Measurements from ENCODE around the gene CNN2. TPM values are rescaled to one million over a fixed set of nuclear protein-coding genes. Genes with fewer than 3 reads are reported as not detected.

CNN2 gene
- total RNA-seq, 1 experiment from 2014 or later, result 151 TPM

DNA sequence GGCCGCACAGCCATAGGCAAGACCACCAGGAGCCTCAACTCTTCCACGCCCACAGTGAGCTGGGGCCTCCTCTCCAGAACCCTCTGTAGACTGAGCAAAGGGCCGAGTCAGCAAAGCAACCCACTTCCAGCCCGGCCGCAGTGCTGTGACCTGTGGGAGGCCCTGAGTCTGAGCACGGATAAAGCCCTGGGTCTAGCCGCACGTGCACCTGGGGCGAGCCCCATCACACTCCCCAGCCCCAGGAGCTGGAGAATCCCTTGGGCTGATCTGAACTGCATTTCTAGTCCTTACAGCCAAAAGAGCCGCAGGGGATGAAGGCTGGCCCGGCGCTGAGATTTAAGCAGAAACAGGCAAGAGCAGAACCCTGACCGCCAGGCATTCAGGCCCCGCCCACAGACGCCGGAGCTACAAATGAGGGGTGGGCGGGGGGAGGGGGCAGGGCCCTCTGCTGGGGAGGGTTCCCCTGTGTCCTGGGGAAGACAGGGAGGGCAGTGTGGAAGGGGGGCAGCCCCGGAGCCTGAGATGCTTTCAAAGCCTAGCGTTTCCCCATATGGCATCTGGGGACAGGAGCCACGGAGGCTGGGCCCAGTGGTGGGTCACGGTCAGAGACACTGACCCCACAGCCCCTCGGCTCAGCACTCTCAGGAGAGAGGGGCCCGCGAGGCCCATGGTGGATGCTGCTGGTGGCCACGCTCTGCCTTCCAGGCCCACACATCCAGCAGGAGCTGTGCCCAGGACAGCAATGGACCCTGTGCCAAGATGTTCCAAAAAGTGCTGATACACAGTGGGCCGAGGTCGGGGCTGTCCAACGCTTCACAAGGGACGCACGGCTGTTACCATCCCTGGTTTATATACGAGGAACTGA, 10.4 kb upstream of the CNN2 start:
- Mint-ChIP-seq H3K4me3 (ENCODE audit: low read depth, unreplicated experiment) (peak overlapping the region; percentile 67), H3K9me3 (ENCODE audit: low read depth, unreplicated experiment) (no peaks in the 10 kb centered on the region), H3K27ac (ENCODE audit: unreplicated experiment) (no peak overlapping the region), H3K36me3 (ENCODE audit: insufficient read depth, unreplicated experiment) (peaks cover 48% of the 10 kb centered on the region), H3K27me3 (ENCODE audit: unreplicated experiment) (no peaks in the 10 kb centered on the region), H3K4me1 (ENCODE audit: low read depth, unreplicated experiment) (peaks cover 20% of the 10 kb centered on the region)
- CTCF ChIA-PET, result no interaction called here
- intact Hi-C loops (cut with micrococcal nuclease; ENCODE audit: unreplicated experiment), result no loop called here
- TF ChIP-seq, protein P1, sequence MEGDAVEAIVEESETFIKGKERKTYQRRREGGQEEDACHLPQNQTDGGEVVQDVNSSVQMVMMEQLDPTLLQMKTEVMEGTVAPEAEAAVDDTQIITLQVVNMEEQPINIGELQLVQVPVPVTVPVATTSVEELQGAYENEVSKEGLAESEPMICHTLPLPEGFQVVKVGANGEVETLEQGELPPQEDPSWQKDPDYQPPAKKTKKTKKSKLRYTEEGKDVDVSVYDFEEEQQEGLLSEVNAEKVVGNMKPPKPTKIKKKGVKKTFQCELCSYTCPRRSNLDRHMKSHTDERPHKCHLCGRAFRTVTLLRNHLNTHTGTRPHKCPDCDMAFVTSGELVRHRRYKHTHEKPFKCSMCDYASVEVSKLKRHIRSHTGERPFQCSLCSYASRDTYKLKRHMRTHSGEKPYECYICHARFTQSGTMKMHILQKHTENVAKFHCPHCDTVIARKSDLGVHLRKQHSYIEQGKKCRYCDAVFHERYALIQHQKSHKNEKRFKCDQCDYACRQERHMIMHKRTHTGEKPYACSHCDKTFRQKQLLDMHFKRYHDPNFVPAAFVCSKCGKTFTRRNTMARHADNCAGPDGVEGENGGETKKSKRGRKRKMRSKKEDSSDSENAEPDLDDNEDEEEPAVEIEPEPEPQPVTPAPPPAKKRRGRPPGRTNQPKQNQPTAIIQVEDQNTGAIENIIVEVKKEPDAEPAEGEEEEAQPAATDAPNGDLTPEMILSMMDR (IDR thresholded peaks at IDR 0.05; ENCODE audit: unreplicated experiment), result no peak
- BruUV-seq (replicated peaks), result no TSS peak
- no peak for DNase-seq

GRCh38 chr19:1016647-1017114, 9.7 kb upstream of the CNN2 start:
- H3K27ac Mint-ChIP-seq (ENCODE audit: unreplicated experiment), result peak overlapping the region; percentile 80
- no peak for DNase-seq
- peak overlapping the region; percentile 67 for H3K4me3 Mint-ChIP-seq (ENCODE audit: low read depth, unreplicated experiment)
- intact Hi-C loops (cut with micrococcal nuclease; ENCODE audit: unreplicated experiment), result no loop called here
- H3K27me3 Mint-ChIP-seq (ENCODE audit: unreplicated experiment), result no peaks in the 10 kb centered on the region
- peaks cover 20% of the 10 kb centered on the region for H3K4me1 Mint-ChIP-seq (ENCODE audit: low read depth, unreplicated experiment)
- no peaks in the 10 kb centered on the region for H3K9me3 Mint-ChIP-seq (ENCODE audit: low read depth, unreplicated experiment)
- no TSS peak for BruUV-seq (replicated peaks)
- peaks cover 55% of the 10 kb centered on the region for H3K36me3 Mint-ChIP-seq (ENCODE audit: insufficient read depth, unreplicated experiment)
- TF ChIP-seq, protein P1 (IDR thresholded peaks at IDR 0.05; ENCODE audit: unreplicated experiment), result no peak
- CTCF ChIA-PET, result no interaction called here

DNA sequence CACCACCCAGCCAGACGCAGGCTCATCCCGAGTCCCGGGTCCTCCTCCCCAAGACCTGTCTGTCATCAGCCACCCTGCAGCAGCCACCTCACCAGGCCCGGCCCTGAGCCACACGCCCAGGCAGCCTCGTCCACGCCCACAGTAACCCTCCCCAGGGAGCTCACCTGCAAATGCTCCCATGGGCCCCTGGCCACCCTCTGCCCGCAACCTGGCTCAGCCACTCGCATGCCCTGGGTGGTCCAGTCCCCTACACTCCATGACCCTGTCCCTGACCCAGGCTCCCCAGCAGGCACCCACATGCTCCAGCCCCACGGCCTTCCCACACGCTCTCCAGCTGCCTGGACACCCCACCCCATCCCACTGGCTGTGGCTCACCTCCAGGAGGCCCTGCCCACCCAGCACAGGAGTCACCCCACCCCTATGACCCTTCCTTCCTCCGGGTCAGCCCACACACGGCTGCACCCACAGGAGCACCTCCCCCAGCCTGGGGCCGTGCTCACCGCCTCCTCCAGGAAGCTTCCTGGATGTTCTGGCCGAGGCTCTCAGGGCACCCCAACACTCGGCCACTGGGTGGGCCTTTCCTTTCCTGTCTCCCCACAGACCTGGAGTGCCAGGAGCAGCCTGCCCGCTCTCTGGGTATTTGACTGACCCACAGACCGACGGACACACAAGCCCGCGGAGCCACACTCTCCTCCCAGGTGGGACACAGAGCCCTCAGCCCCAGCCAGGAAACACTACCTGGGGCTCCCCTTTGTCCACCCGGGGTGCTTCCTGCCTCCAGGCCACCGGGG, 9.1 kb upstream of the CNN2 start:
- no peaks in the 10 kb centered on the region for H3K27me3 Mint-ChIP-seq (ENCODE audit: unreplicated experiment)
- intact Hi-C loops (cut with micrococcal nuclease; ENCODE audit: unreplicated experiment), result no loop called here
- CTCF ChIA-PET, result interaction anchor here (0.9 kb wide), 1 partner anchor 21 kb away, joined by 3 read pairs; no protein-coding TSS in a partner anchor

GRCh38 chr19:1017906-1018305, 8.5 kb upstream of the CNN2 start:
- intact Hi-C loops (cut with micrococcal nuclease; ENCODE audit: unreplicated experiment), result no loop called here
- peaks cover 56% of the 10 kb centered on the region for H3K36me3 Mint-ChIP-seq (ENCODE audit: insufficient read depth, unreplicated experiment)
- TF ChIP-seq, protein P1 (IDR thresholded peaks at IDR 0.05; ENCODE audit: unreplicated experiment), result no peak
- H3K9me3 Mint-ChIP-seq (ENCODE audit: low read depth, unreplicated experiment), result no peaks in the 10 kb centered on the region
- BruUV-seq (replicated peaks), result no TSS peak
- H3K27ac Mint-ChIP-seq (ENCODE audit: unreplicated experiment), result peak overlapping the region; percentile 80
- DNase-seq, result no peak
- H3K4me3 Mint-ChIP-seq (ENCODE audit: low read depth, unreplicated experiment), result peak overlapping the region; percentile 67
- H3K27me3 Mint-ChIP-seq (ENCODE audit: unreplicated experiment), result no peaks in the 10 kb centered on the region
- peaks cover 20% of the 10 kb centered on the region for H3K4me1 Mint-ChIP-seq (ENCODE audit: low read depth, unreplicated experiment)
- CTCF ChIA-PET, result interaction anchor here (0.9 kb wide), 1 partner anchor 21 kb away, joined by 3 read pairs; no protein-coding TSS in a partner anchor

More for the DNA sequence above, 9.1 kb upstream of the CNN2 start:
- Mint-ChIP-seq H3K4me3 (ENCODE audit: low read depth, unreplicated experiment) (peak overlapping the region; percentile 67), H3K9me3 (ENCODE audit: low read depth, unreplicated experiment) (no peaks in the 10 kb centered on the region), H3K36me3 (ENCODE audit: insufficient read depth, unreplicated experiment) (peaks cover 56% of the 10 kb centered on the region), H3K4me1 (ENCODE audit: low read depth, unreplicated experiment) (peaks cover 20% of the 10 kb centered on the region), H3K27ac (ENCODE audit: unreplicated experiment) (peak overlapping the region; percentile 80)
- no TSS peak for BruUV-seq (replicated peaks)
- peak; percentile 62 for DNase-seq
- TF ChIP-seq, protein P1 (IDR thresholded peaks at IDR 0.05; ENCODE audit: unreplicated experiment), result no peak
